ENCODE measurements around the gene RNF4. TPM values are rescaled to one million over a fixed set of nuclear protein-coding genes. Genes with fewer than 3 reads are reported as not detected.

RNF4 gene
- total and polyA plus RNA-seq, 10 of the 15 experiments (the other 5 are each of a cell fraction or from before 2014, with no cell fraction given) = 34.9 to 145 (median 76.1) TPM

DNA sequence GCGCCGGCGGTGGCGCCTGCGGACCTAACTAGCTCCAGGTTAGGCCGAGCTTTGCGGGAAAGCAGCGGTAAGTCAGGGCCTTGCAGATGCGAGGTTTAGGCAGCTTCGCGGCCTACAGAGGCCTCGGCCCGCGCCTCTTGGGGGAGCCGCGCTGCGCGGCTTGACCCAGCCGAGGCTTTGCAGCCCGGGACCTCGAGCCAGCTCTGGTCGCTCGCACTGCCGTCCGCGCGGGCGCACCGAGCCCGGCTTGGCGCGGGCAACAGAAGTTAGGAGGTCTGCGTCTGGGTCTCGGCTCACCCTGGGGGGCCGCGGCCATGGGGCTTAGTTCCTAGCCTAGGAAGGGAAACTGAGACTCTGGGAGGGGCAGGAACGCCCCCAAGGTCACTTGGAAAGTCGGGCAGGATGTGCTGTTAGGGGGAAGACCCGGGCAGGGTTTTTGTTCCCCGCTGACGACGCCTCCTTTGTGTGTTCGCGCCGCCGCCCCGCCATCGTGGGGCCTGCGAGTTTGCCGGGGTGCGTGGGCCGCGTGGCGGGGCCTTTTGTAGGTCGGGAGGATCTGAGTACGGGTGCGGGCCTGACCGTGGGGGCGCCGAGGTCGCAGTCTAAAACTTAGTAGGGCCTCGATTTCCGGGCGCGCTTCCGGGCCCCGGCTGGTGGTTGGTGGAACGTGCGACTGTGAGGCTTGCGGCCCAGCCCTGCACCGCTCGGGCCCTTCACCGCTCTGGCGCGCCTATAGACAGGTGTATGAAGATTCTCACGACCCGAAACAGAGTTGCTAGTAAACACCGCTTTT is 482 bp downstream of the RNF4 start:
- peak overlapping the region; percentile 98 for H3K27ac ChIP-seq (ENCODE audit: control insufficient read depth, insufficient read depth)
- H3K27me3 ChIP-seq (replicated peaks in 1 of 2; ENCODE audit: control insufficient read depth in 2 of 2, insufficient read depth in 2 of 2, low read length in 1 of 2) = no peaks in the 10 kb centered on the region
- H3K9ac ChIP-seq (ENCODE audit: control insufficient read depth, insufficient read depth, low read length) = peak overlapping the region; percentile 99
- H4K20me1 ChIP-seq (ENCODE audit: control insufficient read depth, insufficient read depth) = peaks cover 4% of the 10 kb centered on the region; the same call in 1 of the 2 replicates
- H2AFZ ChIP-seq (ENCODE audit: control insufficient read depth, low read depth, low read length) = peak overlapping the region; percentile 27; the same call in 1 of the 2 replicates
- intact Hi-C loops (cut with micrococcal nuclease; ENCODE audit: unreplicated experiment) = loop anchor here (5.0 kb wide), 1 partner anchor 227 kb away; the partner anchor contains the start of genes HAUS3 and POLN
- H3K4me1 ChIP-seq (ENCODE audit: control insufficient read depth, insufficient read depth, low read length) = peaks cover 3% of the 10 kb centered on the region
- peak overlapping the region; percentile 91 for H3K4me3 ChIP-seq
- BruUV-seq (replicated peaks) = no TSS peak
- peak; percentile 81 for ATAC-seq
- no peaks in the 10 kb centered on the region; the same call in 2 of the 3 replicates for H3K9me3 ChIP-seq (replicated peaks; ENCODE audit: control insufficient read depth, insufficient read depth, low read length)
- in situ Hi-C loops (cut with MboI) = no loop called here
- peaks cover 1 to 10% of the 10 kb centered on the region in 2 experiments; a peak in 3 of 4 replicates for H3K36me3 ChIP-seq (ENCODE audit: control insufficient read depth in 2 of 2, insufficient read depth in 2 of 2, low read length in 1 of 2)
- ChIA-PET RAD21 (ENCODE audit: unreplicated experiment) (interaction anchor here (0.6 to 4.9 kb wide), 19 partner anchors 9 to 494 kb away, joined by 3 to 47 read pairs (median 4); partner anchors contain the start of genes FAM193A, GRK4, HAUS3 and MXD4), SMC1A (ENCODE audit: uncharacterized antibody, unreplicated experiment) (interaction anchor here (0.6 to 10.3 kb wide), 12 partner anchors 13 to 317 kb away, joined by 3 to 113 read pairs (median 4); partner anchors contain the start of gene FAM193A), POLR2A (interaction anchor here (0.6 to 6.7 kb wide), 15 partner anchors 10 to 230 kb away, joined by 3 to 80 read pairs (median 4); partner anchors contain the start of genes FAM193A and MXD4), CTCF (interaction anchor here (0.9 to 2.4 kb wide), 13 partner anchors 9 to 249 kb away, joined by 3 to 10 read pairs (median 4); no protein-coding TSS in a partner anchor)
- peak overlapping the region; percentile 78 for H3K4me2 ChIP-seq (ENCODE audit: control insufficient read depth, insufficient read depth)
- H3K79me2 ChIP-seq (ENCODE audit: control insufficient read depth, insufficient read depth, low read length) = peaks cover 66% of the 10 kb centered on the region
- under 1% methylated on average over 76 of the region's 78 CpGs for WGBS (ENCODE audit: insufficient coverage, insufficient replicate concordance, low lambda C conversion rate, missing lambda C conversion rate)
- no peak for FAIRE-seq
- DNase-seq (ENCODE audit: low read depth, low spot score) = no peak
- no peak for TF ChIP-seq JUNB (IDR thresholded peaks at IDR 0.05)
- TF ChIP-seq MTA2 (IDR thresholded peaks at IDR 0.05; ENCODE audit: low read depth) = no peak
- TF ChIP-seq CHD1 (IDR thresholded peaks at IDR 0.05; ENCODE audit: low read depth, low read length) = no peak
- no peak for TF ChIP-seq SMAD5 (IDR thresholded peaks at IDR 0.05; ENCODE audit: low read depth)
- no peak for TF ChIP-seq CBFB (IDR thresholded peaks at IDR 0.05; ENCODE audit: low read depth)
- TF ChIP-seq ZNF207 (IDR thresholded peaks at IDR 0.05; ENCODE audit: borderline replicate concordance) = no peak; the same call in 1 of the 2 replicates
- TF ChIP-seq NFIC (IDR thresholded peaks at IDR 0.05; ENCODE audit: low read depth, low read length) = no peak
- TF ChIP-seq ZBTB11 (CRISPR knock-in tag; IDR thresholded peaks at IDR 0.05) = no peak
- TF ChIP-seq TCF3 (IDR thresholded peaks at IDR 0.05; ENCODE audit: borderline replicate concordance, insufficient read depth, low read depth, low read length) = 0 out of 2 replicates have a peak, but pooled peaks have one; percentile 28
- no peak for TF ChIP-seq SUPT20H (IDR thresholded peaks at IDR 0.05; ENCODE audit: borderline replicate concordance, control insufficient read depth, low read depth, low read length)
- TF ChIP-seq SKIL (IDR thresholded peaks at IDR 0.05; ENCODE audit: low read depth, poor library complexity, severe bottlenecking) = no peak
- no peak for TF ChIP-seq BRCA1 (IDR thresholded peaks at IDR 0.05; ENCODE audit: low read depth, low read length)

All from GM12878 (cell line).